Middle frontal gyrus (tissue), 1 donor: ENCODE results near the gene FREM2.

Experiments used
- DNase-seq: peaks from one replicate; pipeline ENCODE4 v3.0.0-alpha.2; 2015; ENCODE audit warnings: low spot score; ENCODE audit errors: extremely low spot score

FREM2 gene

GRCh38 chr13:38687246-38688229 is 661 bp downstream of the FREM2 start:
- no peak for DNase-seq

- DNase-seq, result no peak
Measured at GRCh38 chr13:38688674-38689073, 1.8 kb downstream of the FREM2 start.

- no peak for DNase-seq
Measured at GRCh38 chr13:38690231-38690630, 3.4 kb downstream of the FREM2 start.

GRCh38 chr13:38693168-38693567 is 6.3 kb downstream of the FREM2 start:
- DNase-seq, result no peak

- DNase-seq, result no peak
Measured at GRCh38 chr13:38693641-38694040, 6.8 kb downstream of the FREM2 start.

- DNase-seq, result no peak
Measured at GRCh38 chr13:38697197-38697596, 10.3 kb downstream of the FREM2 start.

- DNase-seq, result no peak
Measured at GRCh38 chr13:38697628-38698333, 10.9 kb downstream of the FREM2 start.

GRCh38 chr13:38700051-38700450 is 13.2 kb downstream of the FREM2 start:
- DNase-seq, result no peak

GRCh38 chr13:38702669-38703068 is 15.8 kb downstream of the FREM2 start:
- no peak for DNase-seq

GRCh38 chr13:38703255-38703654 is 16.4 kb downstream of the FREM2 start:
- DNase-seq, result no peak

- no peak for DNase-seq
Measured at GRCh38 chr13:38705365-38705764, 18.5 kb downstream of the FREM2 start.

GRCh38 chr13:38707460-38707859 is 20.6 kb downstream of the FREM2 start:
- DNase-seq, result no peak

GRCh38 chr13:38713046-38713445 is 26.2 kb downstream of the FREM2 start:
- no peak for DNase-seq

- DNase-seq, result no peak
Measured at GRCh38 chr13:38718374-38718773, 31.5 kb downstream of the FREM2 start.

GRCh38 chr13:38730332-38730731 is 43.5 kb downstream of the FREM2 start:
- no peak for DNase-seq

GRCh38 chr13:38733146-38733545 is 46.3 kb downstream of the FREM2 start:
- no peak for DNase-seq

GRCh38 chr13:38735665-38736440 is 49.0 kb downstream of the FREM2 start:
- DNase-seq, result no peak

GRCh38 chr13:38743466-38743865 is 56.6 kb downstream of the FREM2 start:
- no peak for DNase-seq

- no peak for DNase-seq
Measured at GRCh38 chr13:38752686-38753085, 65.8 kb downstream of the FREM2 start.

- no peak for DNase-seq
Measured at GRCh38 chr13:38753878-38754277, 67.0 kb downstream of the FREM2 start.

- no peak for DNase-seq
Measured at GRCh38 chr13:38755793-38756192, 68.9 kb downstream of the FREM2 start.

GRCh38 chr13:38758277-38758676 is 71.4 kb downstream of the FREM2 start:
- no peak for DNase-seq
